ENCODE measurements around the gene RGS13. TPM values are rescaled to one million over a fixed set of nuclear protein-coding genes. Genes with fewer than 3 reads are reported as not detected.

RGS13 gene
- total and polyA plus RNA-seq, 9 donors, result 0.36 to 1.1 (median 0.58) TPM

DNA sequence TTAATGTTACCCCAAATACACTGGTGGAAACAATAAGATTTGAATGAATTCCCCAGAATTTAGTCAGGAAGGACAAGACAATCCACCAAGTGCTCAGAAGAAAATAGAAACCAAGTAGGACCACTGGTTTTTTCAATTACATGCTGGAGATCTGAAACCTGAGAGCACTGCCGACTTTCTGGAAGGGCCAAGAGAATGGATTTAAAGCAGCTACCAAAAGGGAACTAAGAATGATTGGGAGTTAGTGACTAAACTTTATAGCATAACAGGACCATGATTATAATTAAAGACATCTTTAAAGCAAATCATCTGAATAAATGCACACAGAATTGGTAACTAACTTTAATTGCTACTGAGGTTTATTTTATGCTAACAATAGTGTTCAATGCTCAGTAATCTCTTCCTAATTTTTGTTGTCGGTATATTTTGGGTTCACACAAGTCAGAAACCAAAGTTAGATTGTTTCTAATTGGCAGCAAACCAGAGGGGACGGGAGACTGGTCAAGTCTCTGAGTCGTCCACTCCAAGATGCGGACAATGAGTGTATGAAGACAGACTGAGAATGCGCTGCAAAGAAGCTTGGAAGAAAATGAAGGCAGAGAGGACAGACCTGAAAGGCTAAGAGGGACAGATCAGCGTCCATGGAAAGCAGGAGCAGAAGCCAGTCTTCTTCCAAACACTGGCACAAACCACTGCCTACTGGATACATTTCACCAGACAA is 2.3 kb upstream of the RGS13 start:
- 78% methylated on average over 3 of the region's 7 CpGs for WGBS (ENCODE audit: insufficient coverage)
- no peaks in the 10 kb centered on the region for H3K27me3 ChIP-seq (ENCODE audit: control insufficient read depth, insufficient read depth, low read length)
- no peak overlapping the region for H3K27ac ChIP-seq (ENCODE audit: low read length)

DNA sequence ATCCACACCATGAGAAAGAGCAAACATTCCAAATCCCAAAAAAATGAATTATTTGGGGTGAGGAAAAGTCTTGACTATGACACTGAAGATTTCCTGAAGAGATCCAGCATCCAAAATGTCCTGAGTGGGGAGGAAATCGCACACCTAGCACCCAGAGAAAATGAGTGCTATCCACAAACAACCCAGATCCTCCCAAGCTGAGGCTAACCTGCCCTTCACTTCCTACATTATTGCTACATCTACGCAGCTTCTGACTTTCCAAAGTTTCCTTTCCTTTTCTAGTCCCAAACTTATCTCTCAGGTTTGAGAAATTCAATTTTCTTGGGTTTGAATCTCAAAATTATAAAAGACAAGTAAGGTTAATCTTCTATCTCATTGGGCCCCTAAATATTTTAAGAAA is 906 bp upstream of the RGS13 start:
- H3K27me3 ChIP-seq (ENCODE audit: control insufficient read depth, insufficient read depth, low read length), result no peaks in the 10 kb centered on the region
- no CpG with 5 or more reads among the region's 2 CpGs for WGBS (ENCODE audit: insufficient coverage)
- no peaks in the 10 kb centered on the region for H3K4me1 ChIP-seq (ENCODE audit: control insufficient read depth, insufficient read depth, low read length)
- no peaks in the 10 kb centered on the region for H3K9me3 ChIP-seq (replicated peaks; ENCODE audit: control insufficient read depth, low read depth, low read length)
- H3K27ac ChIP-seq (ENCODE audit: low read length), result no peak overlapping the region
- no peaks in the 10 kb centered on the region for H3K36me3 ChIP-seq (ENCODE audit: control insufficient read depth, insufficient read depth, low read length)
- no peak for DNase-seq
- no peak overlapping the region for H3K4me3 ChIP-seq (ENCODE audit: low read length)

More for the DNA sequence above, 2.3 kb upstream of the RGS13 start:
- no peaks in the 10 kb centered on the region for H3K9me3 ChIP-seq (replicated peaks; ENCODE audit: control insufficient read depth, low read depth, low read length)
- H3K4me3 ChIP-seq (ENCODE audit: low read length), result no peak overlapping the region
- no peak for DNase-seq
- no peaks in the 10 kb centered on the region for H3K4me1 ChIP-seq (ENCODE audit: control insufficient read depth, insufficient read depth, low read length)
- H3K36me3 ChIP-seq (ENCODE audit: control insufficient read depth, insufficient read depth, low read length), result no peaks in the 10 kb centered on the region

DNA sequence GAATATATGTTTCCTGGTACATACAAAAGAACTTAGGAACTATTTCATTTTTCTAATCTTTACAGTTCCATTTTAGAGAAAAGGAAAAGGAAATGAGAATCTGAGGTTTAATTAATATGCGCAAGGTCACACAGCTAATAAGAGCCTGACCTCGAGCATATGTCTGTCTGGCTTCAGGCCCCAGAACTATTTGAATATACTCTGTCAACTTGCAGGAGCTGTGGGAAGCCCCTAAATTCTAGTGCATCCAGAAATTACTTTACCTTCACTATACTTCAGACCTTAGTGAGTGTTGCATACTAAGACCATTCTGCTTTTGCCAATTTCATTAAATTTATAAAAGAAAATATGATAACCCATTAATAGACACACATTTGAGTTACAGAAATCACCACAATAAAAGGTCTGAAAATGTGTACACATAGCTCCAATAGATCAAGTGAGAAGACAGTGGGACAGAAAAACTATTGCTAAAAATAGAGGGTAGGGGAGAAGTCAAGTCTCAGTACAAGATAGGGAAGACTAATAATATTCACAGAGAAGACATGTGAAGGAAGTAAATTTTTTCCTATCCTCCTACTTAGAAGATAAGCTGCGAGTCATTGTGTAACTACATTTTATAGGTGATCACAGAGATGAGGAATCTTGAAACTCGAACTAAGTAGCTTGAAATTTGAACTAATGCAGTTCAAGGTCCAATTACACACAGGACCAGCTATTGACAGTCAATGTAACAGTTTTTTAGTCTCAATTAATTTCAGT is 3.8 kb downstream of the RGS13 start:
- Histone ChIP-seq H3K4me3 (ENCODE audit: low read length) (no peak overlapping the region), H3K4me1 (ENCODE audit: control insufficient read depth, insufficient read depth, low read length) (no peaks in the 10 kb centered on the region), H3K9me3 (replicated peaks; ENCODE audit: control insufficient read depth, low read depth, low read length) (no peaks in the 10 kb centered on the region), H3K27ac (ENCODE audit: low read length) (no peak overlapping the region), H3K36me3 (ENCODE audit: control insufficient read depth, insufficient read depth, low read length) (no peaks in the 10 kb centered on the region), H3K27me3 (ENCODE audit: control insufficient read depth, insufficient read depth, low read length) (no peaks in the 10 kb centered on the region)
- no CpG with 5 or more reads among the region's 4 CpGs for WGBS (ENCODE audit: insufficient coverage)
- DNase-seq, result no peak

DNA sequence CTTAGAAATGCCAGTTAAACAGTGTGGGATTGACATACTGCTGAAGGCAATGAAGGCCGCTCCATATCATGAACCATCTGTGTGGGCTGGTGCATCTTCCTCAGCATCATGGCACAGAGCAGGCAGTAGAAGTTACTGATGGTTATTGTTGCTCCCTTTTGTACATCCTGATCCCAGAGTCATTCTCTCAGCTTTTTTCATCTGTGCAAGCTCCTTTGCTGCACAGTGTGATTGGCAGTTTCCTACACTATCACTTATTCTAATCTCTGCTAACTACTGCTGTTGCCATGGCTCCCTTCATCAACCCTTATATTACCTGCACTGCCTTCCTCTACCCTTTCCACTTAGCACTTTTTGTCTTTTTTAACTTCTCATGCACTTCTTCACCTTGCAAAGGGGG is 16.2 kb downstream of the RGS13 start:
- Histone ChIP-seq H3K4me3 (ENCODE audit: low read length) (no peak overlapping the region), H3K4me1 (ENCODE audit: control insufficient read depth, insufficient read depth, low read length) (no peaks in the 10 kb centered on the region), H3K36me3 (ENCODE audit: control insufficient read depth, insufficient read depth, low read length) (no peaks in the 10 kb centered on the region), H3K9me3 (replicated peaks; ENCODE audit: control insufficient read depth, low read depth, low read length) (no peaks in the 10 kb centered on the region), H3K27ac (ENCODE audit: low read length) (no peak overlapping the region), H3K27me3 (ENCODE audit: control insufficient read depth, insufficient read depth, low read length) (no peaks in the 10 kb centered on the region)
- DNase-seq, result no peak
- WGBS (ENCODE audit: insufficient coverage), result 80% methylated on average over 1 of the region's 1 CpG

DNA sequence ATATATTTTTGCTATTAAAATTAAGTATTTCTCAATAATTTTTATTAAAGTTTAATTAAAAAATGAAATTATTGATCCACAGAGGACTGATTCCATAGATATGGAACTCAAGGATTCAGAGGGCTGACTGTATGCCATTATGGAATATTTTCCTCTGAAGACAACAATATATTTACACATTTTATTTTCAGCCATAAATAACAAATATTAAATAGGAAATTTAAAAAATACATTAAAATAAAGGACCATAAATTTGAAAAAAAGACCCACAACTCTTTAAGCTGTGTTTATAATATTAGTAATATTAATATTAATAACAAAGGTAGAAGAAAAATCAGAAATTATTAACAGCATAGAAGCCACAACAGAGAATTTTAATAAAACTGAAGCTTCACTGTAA is 18.2 kb downstream of the RGS13 start:
- H3K27ac ChIP-seq (ENCODE audit: low read length), result no peak overlapping the region
- no peak overlapping the region for H3K4me3 ChIP-seq (ENCODE audit: low read length)
- no peaks in the 10 kb centered on the region for H3K4me1 ChIP-seq (ENCODE audit: control insufficient read depth, insufficient read depth, low read length)
- H3K36me3 ChIP-seq (ENCODE audit: control insufficient read depth, insufficient read depth, low read length), result no peaks in the 10 kb centered on the region
- H3K27me3 ChIP-seq (ENCODE audit: control insufficient read depth, insufficient read depth, low read length), result no peaks in the 10 kb centered on the region
- H3K9me3 ChIP-seq (replicated peaks; ENCODE audit: control insufficient read depth, low read depth, low read length), result no peaks in the 10 kb centered on the region
- DNase-seq, result no peak

DNA sequence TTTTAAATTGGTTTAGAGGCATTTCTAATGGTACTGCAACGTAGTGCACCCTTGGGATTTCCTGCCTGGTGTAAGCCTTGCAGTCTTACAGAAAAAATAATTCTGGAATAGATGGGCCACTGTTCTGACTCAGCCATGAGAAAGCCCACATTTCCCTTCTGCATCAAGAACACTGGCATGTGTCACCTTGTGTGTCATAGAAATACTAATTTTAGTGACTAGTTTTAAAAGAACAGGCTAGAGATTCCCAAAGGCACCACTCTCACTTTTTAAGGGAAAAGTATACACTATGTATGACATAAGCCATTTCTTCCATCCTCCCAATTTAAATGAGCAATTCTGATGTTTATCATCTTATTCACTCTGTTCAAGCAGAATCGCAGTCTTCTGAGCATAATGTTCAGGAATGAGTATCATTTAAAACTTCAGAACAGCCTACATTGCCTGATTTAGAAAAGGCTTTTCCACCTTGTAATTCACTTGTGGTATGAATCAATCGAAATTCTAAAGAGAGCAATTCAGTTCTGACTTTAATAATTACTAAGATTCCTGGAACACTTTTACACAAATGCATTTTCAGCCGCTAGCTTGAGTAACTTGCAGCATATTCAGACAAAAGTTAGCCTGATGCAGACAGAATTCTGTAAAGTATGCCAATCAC is 18.8 kb downstream of the RGS13 start:
- no peak overlapping the region for H3K27ac ChIP-seq (ENCODE audit: low read length)
- no peaks in the 10 kb centered on the region for H3K27me3 ChIP-seq (ENCODE audit: control insufficient read depth, insufficient read depth, low read length)
- 36% methylated on average over 2 of the region's 4 CpGs for WGBS (ENCODE audit: insufficient coverage)
- DNase-seq, result no peak
- H3K36me3 ChIP-seq (ENCODE audit: control insufficient read depth, insufficient read depth, low read length), result no peaks in the 10 kb centered on the region
- no peaks in the 10 kb centered on the region for H3K4me1 ChIP-seq (ENCODE audit: control insufficient read depth, insufficient read depth, low read length)
- H3K4me3 ChIP-seq (ENCODE audit: low read length), result no peak overlapping the region
- no peaks in the 10 kb centered on the region for H3K9me3 ChIP-seq (replicated peaks; ENCODE audit: control insufficient read depth, low read depth, low read length)

DNA sequence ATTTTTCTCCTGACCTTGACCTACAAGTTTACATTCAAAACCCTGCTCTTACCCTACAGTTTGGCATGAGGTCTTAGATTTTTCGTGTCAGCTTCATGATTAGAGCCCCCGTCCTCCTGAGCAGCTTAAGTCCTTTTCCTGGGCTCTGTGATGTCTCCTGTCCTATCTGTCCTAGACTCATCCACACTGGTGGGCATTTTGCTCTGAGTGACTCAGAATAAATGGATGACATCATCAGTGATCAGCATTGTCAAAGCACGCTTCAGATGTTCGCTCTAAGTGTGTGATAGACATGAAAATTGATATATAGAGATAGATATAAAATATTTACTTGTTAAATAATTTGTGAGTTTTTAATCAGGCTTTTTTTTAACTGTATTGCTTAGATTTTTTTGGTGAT is 21.8 kb downstream of the RGS13 start:
- WGBS (ENCODE audit: insufficient coverage), result 60% methylated on average over 2 of the region's 4 CpGs

DNA sequence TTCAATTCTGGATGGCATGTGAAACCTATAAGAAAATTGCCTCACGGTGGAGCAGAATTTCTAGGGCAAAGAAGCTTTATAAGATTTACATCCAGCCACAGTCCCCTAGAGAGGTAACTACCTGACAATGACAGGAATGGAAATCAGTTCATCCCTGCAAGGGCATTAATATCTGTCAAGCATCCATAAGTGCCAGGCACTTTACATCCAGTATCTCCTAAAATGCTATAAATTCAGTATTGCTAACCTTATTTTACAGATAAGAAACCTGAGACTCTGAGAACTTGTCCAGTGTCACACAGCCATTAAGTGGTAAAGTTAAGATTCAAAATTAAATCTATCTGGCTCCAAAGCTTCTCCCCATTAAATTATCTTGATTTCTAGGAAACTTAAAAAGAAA is 22.3 kb downstream of the RGS13 start:
- Histone ChIP-seq H3K27ac (ENCODE audit: low read length) (no peak overlapping the region), H3K4me1 (ENCODE audit: control insufficient read depth, insufficient read depth, low read length) (no peaks in the 10 kb centered on the region), H3K27me3 (ENCODE audit: control insufficient read depth, insufficient read depth, low read length) (no peaks in the 10 kb centered on the region), H3K9me3 (replicated peaks; ENCODE audit: control insufficient read depth, low read depth, low read length) (no peaks in the 10 kb centered on the region), H3K4me3 (ENCODE audit: low read length) (no peak overlapping the region), H3K36me3 (ENCODE audit: control insufficient read depth, insufficient read depth, low read length) (no peaks in the 10 kb centered on the region)
- DNase-seq, result no peak
- no CpG with 5 or more reads among the region's 1 CpG for WGBS (ENCODE audit: insufficient coverage)

More for the DNA sequence above, 21.8 kb downstream of the RGS13 start:
- no peaks in the 10 kb centered on the region for H3K27me3 ChIP-seq (ENCODE audit: control insufficient read depth, insufficient read depth, low read length)
- H3K4me3 ChIP-seq (ENCODE audit: low read length), result no peak overlapping the region
- no peaks in the 10 kb centered on the region for H3K4me1 ChIP-seq (ENCODE audit: control insufficient read depth, insufficient read depth, low read length)
- no peaks in the 10 kb centered on the region for H3K9me3 ChIP-seq (replicated peaks; ENCODE audit: control insufficient read depth, low read depth, low read length)
- H3K36me3 ChIP-seq (ENCODE audit: control insufficient read depth, insufficient read depth, low read length), result no peaks in the 10 kb centered on the region
- no peak overlapping the region for H3K27ac ChIP-seq (ENCODE audit: low read length)
- DNase-seq, result no peak

DNA sequence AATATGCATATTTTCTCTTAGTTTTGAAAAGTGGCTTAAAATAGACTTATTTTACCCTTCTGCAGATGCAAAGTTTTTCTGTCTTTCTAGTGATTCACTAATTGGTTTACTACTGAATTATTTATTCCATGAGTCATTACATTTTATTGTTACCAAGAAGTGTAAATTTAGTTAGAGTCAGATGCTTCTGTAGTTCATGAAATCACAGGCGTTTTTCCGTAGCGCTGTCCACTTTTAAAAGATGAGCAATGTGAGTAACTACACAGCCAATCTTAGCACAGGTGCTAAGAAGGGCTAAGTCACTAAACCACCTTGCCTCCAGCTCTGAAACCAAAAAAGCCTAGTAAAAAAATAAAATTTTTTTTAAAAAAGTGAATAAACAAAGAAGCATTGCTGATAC is 24.7 kb downstream of the RGS13 start:
- Histone ChIP-seq H3K27ac (ENCODE audit: low read length) (no peak overlapping the region), H3K4me1 (ENCODE audit: control insufficient read depth, insufficient read depth, low read length) (no peaks in the 10 kb centered on the region), H3K4me3 (ENCODE audit: low read length) (no peak overlapping the region), H3K36me3 (ENCODE audit: control insufficient read depth, insufficient read depth, low read length) (no peaks in the 10 kb centered on the region), H3K27me3 (ENCODE audit: control insufficient read depth, insufficient read depth, low read length) (no peaks in the 10 kb centered on the region), H3K9me3 (replicated peaks; ENCODE audit: control insufficient read depth, low read depth, low read length) (no peaks in the 10 kb centered on the region)
- no CpG with 5 or more reads among the region's 3 CpGs for WGBS (ENCODE audit: insufficient coverage)
- no peak for DNase-seq

DNA sequence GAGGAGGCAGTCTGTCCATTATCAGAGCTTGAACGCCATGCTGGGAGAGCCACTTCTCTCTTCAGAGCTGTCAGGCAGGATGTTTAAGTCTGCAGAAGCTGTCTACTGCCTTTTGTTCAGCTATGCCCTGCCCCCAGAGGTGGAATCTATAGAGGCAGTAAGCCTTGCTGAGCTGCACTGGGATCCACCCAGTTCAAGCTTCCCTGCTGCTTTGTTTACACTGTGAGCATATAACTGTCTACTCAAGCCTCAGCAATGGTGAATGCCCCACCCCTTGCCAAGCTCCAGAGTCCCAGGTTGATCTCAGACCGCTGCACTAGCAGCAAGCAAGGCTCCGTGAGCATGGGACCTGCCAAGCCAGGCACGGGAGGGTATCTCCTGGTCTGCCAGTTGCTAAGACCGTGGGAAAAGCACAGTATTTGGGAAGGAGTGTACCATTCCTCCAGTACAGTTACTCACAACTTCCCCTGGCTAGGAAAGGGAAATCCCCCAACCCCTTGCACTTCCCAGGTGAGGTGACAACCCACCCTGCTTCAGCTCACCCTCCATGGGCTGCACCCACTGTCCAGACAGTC is 32.5 kb downstream of the RGS13 start:
- no peak overlapping the region for H3K4me3 ChIP-seq (ENCODE audit: low read length)
- H3K4me1 ChIP-seq (ENCODE audit: control insufficient read depth, insufficient read depth, low read length), result no peaks in the 10 kb centered on the region
- no peaks in the 10 kb centered on the region for H3K27me3 ChIP-seq (ENCODE audit: control insufficient read depth, insufficient read depth, low read length)
- WGBS (ENCODE audit: insufficient coverage), result 87% methylated on average over 3 of the region's 5 CpGs
- DNase-seq, result no peak
- H3K27ac ChIP-seq (ENCODE audit: low read length), result no peak overlapping the region
- H3K36me3 ChIP-seq (ENCODE audit: control insufficient read depth, insufficient read depth, low read length), result no peaks in the 10 kb centered on the region
- H3K9me3 ChIP-seq (replicated peaks; ENCODE audit: control insufficient read depth, low read depth, low read length), result no peaks in the 10 kb centered on the region
